Activated CD4-positive, alpha-beta T cell treated with anti-CD3 and anti-CD28 coated beads for 24 hours (primary cell): ENCODE measurements around the gene GGA1.
A peak's percentile ranks its signal among the peaks of the same experiment; 100 is the strongest.
"Not testable (repeated sequence)": the region's sequence is repeated elsewhere in the genome, so short reads cannot be mapped to it uniquely, and the experiment has no call there.

Experiments
- DNase-seq, 2 donors: peaks; one replicate each; pipeline ENCODE4 v3.0.0-alpha.2; 2020; ENCODE audit warnings: low read depth in 2 of 2

GGA1 gene

DNA sequence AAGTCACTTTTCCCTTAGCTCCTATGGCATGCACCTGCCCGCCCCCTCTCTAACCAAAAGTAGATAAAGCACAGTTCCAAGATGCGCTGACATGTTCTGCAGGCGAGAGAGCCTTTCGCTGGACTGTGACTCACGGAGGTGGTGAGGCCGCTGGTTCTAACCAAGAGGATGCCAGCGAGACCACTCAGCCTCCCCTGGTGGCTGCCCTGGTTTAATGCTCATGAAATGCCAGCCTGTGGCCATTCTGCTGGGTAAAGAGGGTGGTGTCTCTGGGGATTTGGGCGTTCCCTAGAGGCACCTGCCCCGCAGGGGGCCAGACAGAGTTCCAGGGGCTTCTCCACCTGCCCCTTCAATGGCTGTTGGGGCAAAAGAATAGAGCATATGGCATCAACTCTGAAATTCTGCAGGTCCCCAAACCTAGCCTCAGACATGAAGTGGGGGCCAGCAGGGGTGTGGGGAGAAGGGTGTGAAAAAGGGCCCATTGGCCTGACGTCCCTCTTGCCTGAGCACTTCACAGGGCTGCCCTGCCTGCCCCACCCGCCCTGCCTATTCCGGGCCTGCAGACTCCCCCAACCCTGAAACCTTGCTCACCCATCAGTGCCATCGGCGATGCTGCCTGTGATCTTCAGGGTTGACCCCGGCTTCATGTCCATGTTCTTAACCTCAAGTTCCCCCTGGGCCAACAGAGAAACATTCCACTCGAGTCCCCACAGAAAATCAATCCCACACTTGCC is 37.2 kb upstream of the GGA1 start:
- DNase-seq, result no peak

DNA sequence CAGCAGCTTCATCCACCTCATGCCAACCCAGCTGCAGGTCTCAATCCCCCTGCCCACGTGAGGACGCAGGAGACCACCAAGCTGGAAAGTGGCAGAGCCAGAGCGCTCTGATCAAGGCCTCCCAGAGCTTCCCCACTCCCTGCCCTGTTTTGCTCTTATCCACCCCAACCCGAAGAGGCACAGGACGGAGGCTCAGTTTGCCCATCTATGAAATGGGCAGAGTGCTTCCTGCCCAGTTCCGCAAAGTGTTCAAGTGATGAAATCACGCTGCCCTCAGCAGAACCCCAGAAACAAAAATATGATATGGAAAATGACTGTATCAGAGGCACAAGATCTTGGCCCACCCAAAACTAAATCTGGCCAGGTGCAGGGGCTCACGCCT is 36.7 kb upstream of the GGA1 start:
- DNase-seq, result no peak

DNA sequence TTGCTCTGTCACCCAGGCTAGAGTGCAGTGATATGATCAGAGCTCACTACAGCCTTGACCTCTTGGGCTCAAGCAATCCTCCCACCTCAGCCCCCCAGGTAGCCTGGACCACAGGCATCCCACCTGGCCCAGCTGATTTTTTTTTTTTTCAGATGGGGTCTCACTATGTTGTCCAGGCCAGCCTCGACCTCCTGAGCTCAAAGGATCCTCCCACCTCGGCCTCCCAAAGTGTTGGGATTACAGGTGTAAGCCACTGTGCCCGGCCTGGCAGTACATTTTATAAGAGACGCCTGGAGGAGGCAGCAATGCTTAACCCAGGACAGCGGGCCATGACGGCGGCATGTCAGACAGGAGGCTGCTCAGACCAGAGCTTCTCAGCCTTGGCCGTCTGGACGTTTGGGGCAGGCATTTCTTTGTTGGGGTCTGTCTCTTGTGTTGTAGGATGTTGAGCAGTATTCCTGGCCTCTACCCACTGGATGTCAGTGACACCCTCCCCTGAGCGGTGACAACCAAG is 33.1 kb upstream of the GGA1 start:
- DNase-seq, result no peak

DNA sequence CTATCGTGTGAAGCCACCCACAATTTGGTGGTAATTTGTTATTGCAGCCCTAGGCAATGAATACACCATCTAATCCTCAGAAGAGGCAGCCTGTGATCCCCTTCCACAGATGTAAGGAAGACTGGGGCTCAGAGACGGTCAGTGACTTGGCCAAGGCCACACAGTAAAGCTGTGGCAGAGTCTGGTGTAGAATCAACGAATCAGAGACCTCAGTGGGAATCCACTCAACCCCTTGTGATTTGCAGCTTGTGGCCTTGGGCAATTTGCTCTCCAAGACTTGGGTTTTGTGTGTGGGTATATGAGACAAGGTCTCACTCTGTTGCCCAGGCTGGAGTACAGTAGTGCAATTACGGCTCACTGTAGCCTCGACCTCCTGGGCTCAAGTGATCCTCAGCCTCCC is 30.6 kb upstream of the GGA1 start:
- DNase-seq, result no peak

DNA sequence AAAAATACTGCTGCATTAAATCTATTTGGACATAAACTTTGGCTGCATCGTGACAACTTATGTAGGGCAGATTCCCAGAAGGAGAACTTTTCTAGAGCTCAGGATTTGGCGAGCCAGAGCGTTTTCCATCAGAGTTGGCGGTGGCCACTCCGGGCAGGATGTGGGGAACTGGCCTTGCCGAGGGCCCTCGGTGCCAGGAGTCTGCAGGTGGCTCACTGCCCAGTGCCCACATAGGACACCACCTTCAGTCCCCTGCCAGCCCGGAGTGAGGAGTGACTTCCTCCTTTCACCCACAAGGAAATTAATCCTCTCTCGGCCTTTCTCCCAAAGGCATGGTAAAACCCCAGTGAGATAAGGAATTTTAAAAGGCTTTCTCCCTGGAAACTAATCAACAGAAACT is 27.1 kb upstream of the GGA1 start:
- DNase-seq, result no peak

DNA sequence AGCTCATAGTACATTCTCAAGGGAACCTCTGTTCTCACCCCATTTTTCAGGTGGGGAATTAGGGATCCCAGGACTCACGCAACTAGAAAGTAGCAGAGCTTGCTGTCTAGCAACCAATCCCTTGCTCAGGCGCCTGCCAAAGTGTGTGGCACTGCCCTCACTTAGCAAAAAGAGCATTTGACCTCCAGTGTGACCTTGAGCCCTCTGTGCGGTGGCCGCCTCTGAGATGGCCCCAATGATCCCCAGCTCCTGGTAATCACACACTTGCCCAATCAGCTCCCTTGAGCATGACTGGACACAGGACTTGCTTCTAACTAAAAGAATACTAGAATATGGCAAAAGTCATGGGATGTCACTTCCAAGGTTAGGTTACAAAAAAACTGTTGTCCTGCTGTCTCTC is 26.1 kb upstream of the GGA1 start:
- DNase-seq, result no peak

DNA sequence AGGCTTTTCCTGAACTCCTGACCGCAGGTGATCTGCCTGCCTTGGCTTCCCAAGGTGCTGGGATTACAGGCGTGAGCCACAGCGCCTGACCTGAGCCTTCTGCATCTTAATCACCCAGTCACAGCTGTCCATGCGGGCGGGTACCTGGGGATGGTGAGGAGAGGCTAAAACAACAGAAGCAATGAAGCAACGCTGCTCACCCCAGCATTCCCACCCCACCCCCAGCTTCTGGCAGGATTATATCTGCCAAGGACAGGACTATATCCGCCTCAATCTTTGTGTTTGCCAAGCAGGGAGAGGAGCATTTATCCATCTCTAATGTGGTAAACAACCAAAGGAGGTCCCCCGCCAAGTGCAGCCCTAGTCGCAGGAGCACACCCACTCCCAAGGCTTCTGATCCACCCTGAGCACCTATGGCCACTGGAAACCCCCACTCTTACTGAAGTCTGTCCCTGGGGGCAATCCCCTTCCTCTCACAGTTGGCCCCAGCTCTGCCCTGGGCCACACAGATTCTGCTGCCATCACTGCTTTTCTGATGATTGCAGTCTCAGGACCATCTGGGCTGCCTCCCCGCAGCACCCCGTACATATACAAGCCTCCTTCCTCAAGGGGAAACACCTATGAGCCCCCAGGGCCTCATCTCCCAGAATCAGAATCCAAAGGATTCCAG is 20.0 kb upstream of the GGA1 start:
- DNase-seq, result no peak

DNA sequence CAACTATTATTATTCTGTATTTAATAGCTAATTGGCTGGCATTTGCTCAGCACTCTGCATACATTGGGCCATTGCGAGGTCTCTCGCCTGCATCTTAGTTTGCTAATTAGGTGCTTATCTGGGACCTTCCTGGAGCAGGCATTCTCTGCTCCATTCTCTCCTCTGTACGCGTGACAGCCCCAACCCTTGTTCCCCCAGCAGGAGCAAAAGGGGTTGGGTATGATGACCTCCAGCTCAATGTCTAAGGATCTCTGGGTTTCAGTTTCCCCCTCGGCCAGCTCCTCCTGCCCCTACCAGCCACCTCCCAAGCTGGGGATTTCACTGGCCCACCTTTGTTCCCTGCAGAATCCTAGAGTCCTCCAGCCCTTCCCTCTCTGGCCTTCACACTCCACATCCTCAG is 19.0 kb upstream of the GGA1 start:
- no peak for DNase-seq

DNA sequence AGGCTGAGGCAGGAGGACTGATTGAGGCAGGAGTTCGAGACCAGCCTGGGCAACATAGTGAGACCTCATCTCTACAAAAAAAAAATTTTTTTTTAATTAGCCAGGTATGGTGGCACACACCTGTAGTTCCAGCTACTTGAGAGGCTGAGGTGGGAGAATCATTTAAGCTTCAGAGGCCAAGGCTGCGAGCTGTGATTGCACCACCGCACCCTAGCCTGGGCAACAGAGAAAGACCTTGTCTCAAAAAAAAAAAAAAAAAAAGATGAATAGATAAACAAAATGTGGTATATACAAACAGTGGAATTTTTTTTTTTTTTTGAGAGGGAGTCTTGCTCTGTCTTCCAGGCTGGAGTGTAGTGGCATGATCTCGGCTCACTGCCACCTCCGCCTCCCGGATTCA is 17.6 kb upstream of the GGA1 start:
- not testable (repeated sequence) for DNase-seq

DNA sequence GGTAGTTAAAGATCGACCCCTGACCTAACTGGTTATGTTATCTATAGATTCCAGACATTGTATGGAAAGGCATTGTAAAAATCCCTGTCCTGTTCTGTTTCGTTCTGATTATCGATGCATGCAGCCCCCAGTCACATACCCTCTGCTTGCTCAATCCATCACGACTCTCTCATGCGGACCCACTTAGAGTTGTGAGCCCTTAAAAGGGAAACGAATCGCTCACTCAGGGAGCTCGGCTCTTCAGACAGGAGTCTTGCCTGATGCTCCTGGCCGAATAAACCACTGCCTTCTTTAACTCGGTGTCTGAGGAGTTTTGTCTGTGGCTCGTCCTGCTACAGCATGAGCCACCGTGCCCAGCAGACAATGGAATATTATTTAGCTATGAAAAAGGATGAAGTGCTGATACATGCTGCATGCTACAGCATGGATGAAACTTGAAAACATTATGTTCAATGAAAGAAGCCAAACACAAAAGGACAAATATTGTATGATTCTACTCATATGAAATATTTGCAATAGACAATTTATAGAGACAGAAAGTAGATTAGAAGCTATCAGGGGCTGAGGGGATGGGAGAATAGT is 16.7 kb upstream of the GGA1 start:
- no peak for DNase-seq

DNA sequence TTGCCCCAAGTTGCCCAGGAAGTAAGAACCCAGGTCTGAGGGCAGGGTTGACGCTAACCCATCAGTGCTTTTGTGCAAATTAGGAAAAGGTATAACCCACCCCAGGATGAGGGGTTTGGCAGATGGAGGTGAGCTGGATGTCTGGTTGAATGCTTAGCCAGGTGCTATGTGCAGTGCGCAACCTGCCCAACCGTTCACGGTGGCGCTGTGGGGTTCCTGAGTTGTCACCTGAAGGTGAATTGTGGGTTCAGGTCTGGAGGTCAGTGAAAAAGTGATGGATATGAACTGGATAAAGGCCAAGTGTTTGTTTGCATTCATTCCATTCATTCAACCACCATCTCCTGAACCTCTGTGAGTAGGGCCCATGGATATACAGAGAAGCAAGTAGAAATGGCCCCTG is 14.4 kb upstream of the GGA1 start:
- DNase-seq, result no peak

DNA sequence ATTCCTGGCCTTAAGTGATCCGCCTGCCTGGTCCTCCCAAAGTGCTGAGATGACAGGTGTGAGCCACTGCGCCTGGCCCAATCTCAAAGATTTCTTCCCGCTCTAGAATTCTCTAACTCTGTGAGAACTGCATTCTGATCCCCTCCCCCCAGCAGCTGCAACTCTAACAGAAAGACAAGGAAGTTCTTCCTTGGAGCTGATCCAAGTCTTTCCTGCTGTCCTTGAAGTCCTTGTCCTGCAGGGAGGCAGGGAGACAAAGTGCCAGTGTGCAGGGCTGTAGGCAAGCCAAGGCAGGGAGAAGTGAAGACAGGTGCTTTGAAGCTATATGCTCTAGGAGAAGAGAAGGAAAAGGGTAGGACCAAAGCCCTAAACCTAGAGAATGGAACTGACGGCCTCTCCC is 9.5 kb upstream of the GGA1 start:
- no peak for DNase-seq

DNA sequence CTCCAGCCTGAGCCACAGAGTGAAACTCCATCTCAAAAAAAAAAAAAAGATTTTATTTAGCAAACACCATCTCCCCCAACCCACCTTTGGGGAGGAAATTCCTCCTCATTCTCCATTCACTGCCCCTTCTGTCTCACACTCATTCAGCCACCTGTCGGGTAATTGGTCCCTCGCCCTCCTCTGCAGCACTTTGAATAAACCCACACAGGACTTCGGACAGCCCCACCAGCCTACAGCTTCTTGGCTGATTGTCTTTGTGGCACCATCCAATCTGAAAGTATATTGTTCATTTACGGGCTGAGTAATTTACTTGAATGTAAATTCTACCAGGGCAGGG is 7.5 kb upstream of the GGA1 start:
- DNase-seq, result no peak

DNA sequence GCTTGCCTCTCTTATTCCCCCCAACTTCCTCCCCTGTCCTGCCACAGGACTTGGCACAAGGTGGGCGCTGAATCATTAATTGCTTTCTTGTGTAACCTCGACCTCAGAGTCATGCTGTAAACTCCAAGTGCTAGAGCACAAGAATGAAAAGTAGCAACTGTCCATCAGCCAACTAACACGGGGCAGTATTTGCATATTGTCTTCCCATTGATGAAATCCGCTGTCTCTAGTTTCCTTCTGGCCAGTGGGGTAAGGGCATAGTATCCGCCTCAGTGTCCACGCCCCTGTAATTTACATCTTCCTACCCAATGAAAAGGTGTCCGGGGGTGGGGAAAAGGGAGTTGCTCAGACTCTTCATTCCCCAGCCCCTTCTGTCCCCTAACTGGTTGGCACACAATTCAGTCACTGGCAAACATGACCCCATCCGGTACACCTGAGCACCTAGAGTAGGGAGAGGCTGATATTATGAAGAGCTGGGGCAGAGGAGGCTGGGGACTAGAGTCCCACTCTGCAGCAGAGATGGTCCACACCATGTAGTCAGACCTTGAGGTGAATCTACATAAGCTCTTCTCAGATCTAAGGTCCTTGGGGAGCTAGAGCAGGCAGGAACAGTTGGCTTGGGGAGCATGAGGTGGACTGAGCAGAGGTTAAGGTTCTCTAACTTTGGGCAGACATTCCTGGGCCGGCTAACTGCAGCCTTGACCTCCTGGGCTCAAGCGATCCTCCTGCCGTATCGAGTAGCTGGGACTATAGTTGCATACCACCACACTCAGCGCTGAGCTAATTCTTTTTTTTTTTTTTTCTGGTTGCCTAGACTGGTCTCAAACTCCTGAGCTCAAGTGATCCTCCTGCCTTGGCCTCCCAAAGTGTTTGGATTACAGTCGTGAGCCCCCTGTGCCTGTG is 6.8 kb upstream of the GGA1 start:
- no peak for DNase-seq

DNA sequence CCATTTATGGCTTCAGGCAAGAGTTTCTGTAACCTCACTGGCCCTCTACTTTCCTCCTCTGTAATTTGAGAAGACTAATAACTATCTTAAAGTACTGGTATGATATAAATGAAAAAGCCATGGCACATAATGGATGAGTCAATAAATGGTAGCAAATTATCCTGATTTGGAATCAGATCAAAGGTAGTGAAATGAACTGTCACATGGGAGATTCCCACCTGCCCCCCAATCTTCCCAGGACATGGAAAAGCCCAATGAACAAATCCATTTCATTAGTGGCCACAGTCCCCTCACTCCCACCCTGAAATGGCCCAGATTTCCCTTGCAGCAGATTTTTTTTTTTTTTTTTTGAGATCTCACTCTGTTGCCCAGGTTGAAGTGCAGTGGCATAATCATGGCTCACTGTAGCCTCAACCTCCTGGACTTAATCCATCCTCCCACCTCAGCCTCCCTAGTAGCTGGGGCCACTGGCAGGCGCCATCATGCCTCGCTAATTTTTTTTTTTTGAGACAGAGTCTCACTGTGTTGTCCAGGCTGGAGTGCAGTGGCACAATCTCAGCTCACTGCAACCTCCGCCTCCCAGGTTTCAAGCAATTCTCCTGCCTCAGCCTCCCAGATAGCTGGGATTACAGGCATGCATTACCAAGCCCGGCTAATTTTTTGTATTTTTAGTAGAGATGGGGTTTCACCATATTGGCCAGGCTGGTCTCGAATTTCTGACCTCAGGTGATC is 5.9 kb upstream of the GGA1 start:
- not testable (repeated sequence) for DNase-seq

DNA sequence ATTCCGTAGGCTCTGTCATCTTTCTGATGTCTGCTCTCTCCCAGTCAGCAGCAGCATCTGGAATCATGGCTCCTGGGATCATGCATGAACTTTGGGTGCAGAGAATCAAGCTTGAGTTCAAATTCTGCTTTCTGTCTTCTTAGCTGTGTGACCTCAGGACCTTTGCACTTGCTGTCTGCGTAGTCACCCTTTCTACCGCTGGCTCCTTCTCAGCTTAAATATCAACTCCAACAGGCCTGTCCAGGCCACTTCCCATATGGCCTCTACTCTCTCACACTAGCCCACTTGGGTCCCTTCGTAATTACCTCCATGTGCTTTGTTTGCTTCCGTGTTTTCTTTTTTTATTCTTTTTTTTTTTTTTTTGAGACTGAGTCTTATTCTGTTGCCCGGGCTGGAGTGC is 4.6 kb upstream of the GGA1 start:
- DNase-seq, result no peak

DNA sequence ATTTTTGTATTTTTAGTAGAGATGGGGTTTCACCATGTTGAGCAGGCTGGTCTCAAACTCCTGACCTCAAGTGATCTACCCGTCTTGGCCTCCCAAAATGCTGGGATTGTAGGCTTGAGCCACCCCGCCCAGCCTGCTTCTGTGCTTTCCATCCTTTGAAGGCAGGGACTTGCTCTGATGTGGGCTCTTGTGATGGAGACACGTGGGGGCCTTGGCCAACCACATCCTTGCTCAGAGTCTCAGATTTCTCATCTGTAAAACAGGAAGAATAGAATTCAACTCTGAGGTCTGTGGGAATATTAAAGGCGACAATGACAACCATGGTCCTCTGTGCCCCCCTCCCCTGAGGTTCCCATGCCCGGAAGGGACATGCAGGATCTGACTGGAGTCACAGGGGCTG is 3.8 kb upstream of the GGA1 start:
- DNase-seq, result no peak

DNA sequence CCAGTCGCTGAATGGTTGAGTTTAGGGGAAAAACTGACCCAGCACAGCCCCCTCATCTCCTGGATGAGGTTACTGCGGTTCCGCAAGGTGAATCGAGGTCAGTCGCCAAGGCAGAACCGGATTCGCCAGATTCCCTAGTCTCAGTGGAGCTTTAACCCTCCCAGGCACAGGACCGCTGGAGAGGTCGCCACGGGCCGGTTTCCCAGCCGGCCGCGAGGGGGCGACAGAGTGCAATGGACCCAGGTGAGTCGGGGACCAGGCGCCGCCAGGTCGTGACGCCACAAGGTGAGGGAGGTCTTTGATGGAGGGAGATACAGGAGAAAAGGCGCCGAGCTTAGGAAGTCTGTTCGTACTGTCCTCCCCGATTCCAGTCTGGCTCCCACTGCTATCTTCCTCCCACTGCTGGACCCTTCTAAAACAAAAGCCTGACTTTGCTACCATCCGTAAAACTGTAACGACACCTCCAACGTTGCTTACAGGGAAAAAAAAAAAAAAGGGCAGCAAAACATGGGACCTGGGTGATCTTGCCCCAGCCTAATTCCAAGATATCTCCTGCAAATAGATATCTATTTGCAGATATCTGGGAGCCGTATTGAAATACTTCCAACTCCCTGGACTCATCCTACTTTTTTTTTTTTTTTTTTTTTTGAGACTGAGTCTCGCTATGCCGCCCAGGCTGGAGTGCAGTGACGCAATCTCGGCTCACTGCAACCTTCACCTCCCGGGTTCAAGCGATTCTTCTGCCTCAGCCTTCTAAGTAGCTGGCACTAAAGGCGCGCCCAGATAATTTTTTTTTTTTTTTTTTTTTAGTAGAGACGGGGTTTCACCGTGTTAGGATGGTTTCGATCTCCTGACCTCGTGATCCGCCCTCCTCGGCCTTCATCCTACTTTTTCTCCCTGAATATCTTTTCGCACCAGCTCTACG is 1.4 kb upstream of the GGA1 start:
- peak; percentile 91 to 92 for DNase-seq

DNA sequence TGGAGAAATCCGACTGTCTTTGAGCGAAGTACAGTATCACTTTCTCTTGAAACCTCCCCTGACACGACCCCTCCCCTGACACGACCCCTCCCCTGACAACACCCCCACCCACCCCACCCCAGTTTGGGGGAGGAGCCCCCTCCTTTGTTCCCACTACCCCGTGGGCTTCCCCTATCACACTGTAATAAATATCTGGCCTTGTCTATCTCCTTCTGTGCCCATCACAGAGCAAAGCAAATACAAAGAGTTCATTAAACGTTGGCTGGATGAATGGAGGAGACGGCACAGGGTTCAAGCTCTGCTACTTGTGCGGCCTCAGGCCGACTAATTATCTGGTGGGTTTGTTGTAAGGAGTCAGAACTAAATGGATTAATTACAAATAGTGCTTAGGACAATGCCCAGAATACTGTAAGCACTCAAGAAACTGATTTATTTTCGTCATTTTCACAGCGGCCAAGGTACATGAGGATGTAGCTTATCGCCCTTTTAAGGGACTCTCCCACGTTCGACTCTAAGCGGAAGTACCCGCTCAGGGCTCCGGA is 628 bp upstream of the GGA1 start:
- no peak for DNase-seq
